CMK (cell line): ENCODE results near the gene LGSN.
A peak's percentile ranks its signal among the peaks of the same experiment; 100 is the strongest.
"Not testable (repeated sequence)": the region's sequence is repeated elsewhere in the genome, so short reads cannot be mapped to it uniquely, and the experiment has no call there.

Experiments
- DNase-seq: peaks from one replicate; pipeline ENCODE4 v3.0.0-alpha.2; 2010; ENCODE audit warnings: low read depth

The LGSN gene, protein sequence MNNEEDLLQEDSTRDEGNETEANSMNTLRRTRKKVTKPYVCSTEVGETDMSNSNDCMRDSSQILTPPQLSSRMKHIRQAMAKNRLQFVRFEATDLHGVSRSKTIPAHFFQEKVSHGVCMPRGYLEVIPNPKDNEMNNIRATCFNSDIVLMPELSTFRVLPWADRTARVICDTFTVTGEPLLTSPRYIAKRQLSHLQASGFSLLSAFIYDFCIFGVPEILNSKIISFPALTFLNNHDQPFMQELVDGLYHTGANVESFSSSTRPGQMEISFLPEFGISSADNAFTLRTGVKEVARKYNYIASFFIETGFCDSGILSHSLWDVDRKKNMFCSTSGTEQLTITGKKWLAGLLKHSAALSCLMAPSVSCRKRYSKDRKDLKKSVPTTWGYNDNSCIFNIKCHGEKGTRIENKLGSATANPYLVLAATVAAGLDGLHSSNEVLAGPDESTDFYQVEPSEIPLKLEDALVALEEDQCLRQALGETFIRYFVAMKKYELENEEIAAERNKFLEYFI

DNA sequence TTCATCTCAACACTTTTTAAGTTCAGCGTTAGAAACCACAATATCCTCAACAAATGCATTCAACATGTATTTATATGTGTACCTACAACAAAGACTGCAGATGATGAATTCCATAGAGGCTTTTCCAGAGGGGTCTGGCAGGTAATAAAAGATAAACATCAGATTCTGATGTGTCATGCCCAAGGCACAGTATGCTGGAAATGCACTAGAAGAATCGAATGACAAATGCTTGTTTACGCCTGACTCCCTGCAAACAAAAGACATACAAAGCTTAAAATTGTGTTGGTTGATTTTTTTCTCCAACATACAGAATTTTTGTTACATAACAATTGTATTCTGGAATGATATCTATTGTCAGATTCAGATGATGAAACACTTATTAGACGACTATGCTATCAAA lies at the start of gene LGSN:
TSS of gene LGSN (minus strand) at position 45 of the 400 bp plus-strand sequence. CDS start at position 5, 40 bp downstream.
- no peak for DNase-seq

DNA sequence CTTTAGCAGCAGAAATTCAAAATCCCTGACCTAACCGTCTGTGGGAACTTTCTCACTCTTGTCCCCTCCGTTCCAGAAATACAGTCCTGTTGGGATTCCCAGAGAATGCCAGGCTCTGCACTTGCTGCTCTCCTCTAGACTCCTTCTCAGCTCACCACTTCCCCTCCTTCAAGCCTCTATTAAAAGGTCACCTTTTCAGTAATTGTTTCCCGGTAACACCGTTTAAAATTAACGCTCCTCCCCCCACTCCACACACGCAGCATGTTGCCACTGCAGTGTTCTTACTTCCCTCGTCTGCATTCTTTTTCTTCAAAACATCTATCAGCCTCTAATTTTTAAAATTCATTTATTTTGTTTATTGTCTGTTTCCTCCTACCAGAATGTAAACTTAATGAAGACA lies 48.6 kb upstream of the LGSN start:
- no peak for DNase-seq

DNA sequence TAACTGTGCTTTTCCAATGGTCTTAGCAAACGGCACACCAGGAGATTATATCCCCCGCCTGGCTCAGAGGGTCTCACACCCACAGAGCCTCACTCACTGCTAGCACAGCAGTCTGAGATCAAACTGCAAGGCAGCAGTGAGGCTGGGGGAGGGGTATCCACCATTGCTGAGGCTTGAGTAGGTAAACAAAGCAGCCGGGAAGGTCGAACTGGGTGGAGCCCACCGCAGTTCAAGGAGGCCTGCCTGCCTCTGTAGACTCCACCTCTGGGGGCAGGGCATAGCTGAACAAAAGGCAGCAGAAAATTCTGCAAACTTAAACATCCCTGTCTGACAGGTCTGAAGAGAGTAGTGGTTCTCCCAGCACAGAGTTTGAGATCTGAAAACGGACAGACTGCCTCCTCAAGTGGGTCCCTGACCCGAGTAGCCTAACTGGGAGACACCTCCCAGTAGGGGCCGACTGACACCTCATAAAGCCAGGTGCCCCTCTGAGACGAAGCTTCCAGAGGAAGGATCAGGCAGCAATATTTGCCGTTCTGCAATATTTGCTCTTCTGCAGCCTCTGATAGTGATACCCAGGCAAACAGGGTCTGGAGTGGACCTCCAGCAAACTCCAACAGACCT lies 42.8 kb upstream of the LGSN start:
- DNase-seq, result not testable (repeated sequence)

DNA sequence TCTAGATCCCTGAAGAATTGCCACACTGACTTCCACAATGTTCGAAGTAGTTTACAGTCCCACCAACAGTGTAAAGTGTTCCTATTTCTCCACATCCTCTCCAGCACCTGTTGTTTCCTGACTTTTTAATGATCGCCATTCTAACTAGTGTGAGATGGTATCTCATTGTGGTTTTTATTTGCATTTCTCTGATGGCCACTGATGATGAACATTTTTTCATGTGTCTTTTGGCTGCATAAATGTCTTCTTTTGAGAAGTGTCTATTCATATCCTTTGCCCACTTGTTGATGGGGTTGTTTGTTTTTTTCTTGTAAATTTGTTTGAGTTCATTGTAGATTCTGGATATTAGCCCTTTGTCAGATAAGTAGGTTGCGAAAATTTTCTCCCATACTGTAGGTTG lies 37.6 kb upstream of the LGSN start:
- not testable (repeated sequence) for DNase-seq

DNA sequence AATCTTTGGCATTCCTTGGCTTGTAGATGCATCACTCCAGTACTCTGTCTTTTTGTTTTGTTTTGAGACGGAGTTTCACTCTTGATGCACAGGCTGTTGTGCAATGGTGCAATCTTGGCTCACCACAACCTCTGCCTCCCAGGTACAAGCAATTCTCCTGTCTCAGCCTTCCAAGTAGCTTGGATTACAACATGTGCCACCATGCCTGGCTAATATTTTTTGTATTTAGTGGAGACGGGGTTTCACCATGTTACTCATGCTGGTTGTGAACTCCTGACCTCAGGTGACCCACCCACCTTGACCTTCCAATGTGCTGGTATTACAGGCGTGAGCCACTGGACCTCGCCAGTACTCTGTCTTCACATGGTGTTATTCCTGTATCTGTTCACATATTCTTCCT lies 35.8 kb upstream of the LGSN start:
- no peak for DNase-seq

DNA sequence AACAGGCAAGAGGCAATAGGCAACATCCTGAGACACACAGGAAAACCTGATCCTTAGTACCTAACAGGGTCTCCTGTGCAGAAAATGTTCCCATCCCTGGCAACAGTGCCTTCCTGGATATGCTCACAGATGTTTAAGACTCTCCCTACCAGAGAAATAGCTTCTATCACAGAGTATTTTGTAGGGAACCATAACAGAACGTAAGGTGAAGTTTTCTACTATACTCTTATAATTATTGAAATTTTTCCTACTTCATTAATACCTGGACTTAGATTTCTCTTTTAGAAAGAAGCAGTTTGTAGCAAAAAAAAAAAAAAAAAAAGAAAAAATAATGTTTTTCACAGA lies 33.5 kb upstream of the LGSN start:
- no peak for DNase-seq

DNA sequence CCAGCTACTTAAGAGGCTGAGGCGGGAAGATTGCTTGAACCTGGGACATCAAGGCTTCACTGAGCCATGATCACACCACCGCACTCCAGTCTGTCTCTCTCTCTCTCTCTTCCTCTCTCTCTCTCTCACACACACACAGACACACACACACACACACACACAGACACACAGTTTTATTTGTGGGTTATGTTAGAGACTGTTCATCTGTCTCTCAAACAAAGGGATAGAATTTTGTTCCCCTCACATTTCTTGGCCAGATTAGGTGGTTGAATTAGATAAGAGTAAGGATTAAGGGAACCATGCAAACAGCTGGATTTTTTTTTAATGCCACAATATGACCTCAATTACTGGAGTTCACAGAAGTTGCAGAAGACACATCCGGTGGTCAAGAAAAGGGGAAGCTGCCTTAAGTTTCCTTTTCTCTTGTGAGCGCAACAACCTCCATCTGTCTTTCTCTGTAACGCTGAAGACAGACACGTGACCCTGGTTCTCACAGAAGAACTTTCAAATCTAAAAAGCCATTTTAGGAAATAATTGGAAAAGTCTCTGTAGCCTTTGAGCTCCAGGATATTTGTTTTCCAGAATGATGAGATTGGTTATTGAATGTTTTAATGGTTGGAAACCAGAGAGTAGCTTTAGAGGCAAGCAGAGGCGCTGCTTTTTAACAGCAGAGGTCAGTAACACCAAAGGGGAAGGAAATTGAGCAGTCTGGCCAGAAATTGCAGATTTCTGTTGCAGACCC lies 32.9 kb upstream of the LGSN start:
- peak; percentile 89 for DNase-seq

DNA sequence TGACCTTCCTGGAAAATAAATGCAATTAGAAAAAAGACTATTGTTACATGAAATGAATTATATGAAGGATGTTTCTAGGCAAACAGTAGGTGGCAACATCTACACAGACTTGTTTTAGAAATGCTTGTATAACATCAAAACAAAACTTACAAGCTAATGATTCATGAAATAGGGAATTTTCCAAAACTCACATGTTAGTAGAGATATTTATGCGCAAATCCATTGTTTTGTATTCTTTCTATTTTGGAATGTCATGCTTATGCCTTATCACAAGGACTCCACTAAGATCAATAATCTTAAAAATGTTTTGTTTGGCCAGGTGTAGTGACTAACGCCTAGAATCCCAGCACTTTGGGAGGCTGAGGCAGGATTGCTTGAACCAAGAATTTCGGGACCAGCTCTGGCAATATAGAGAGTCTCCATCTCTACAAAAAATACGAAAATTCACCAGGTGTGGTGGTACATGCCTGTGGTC lies 32.3 kb upstream of the LGSN start:
- DNase-seq, result no peak

DNA sequence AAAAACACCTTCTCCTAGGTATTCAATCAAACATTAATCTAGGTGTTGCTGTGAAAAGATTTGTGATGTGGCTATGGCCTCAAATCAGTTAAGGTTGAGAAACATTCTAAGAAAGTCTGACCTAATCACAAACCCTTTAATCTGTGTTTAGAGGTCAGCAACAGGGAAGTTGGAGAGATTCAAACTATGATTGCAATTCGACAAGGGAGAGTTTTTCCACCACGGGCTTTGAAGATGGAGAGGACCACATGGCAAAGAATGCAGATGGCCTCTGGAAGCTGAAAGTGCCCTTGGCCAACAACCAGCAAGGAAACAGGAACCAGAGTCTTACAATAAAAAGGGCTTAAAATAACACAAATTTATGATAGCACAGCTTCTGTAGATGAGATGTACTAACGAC lies 29.6 kb upstream of the LGSN start:
- no peak for DNase-seq

DNA sequence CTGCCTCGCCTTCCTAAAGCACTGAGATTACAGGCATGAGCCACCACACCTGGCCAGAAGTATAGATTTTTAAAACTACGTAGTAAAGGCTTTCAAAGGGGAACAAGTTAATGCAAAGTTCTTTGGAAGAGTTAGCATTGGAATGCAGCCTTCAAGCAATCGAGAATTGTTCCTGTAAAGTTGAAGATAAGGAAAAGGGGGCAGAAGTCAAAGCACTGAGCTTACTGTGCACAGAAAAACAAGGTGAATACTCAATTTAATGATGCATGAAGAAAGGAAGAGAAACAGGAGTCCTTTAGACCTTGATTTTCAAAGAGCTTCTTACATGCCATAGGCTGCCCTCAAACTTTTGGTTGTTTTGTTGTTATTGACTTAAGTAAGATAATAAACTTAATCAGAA lies 29.1 kb upstream of the LGSN start:
- no peak for DNase-seq

DNA sequence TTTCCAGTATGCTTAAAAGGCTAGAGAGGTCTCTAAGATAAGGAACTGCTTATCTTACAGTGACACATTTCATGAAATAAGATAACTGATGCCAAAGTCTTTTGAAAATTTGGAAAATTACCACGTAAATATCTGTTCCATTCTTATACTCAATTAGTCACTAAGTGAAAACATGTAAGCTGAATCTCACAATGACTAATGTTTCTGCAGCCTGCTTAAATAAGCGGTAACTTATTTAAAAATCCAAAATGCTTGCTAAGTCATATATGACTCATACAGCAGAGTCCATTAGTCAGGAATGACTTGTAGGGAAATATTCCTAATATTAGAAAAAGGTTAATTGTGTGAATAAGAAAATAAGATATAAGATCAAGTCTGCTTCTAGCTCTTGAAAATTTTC lies 27.8 kb upstream of the LGSN start:
- no peak for DNase-seq

DNA sequence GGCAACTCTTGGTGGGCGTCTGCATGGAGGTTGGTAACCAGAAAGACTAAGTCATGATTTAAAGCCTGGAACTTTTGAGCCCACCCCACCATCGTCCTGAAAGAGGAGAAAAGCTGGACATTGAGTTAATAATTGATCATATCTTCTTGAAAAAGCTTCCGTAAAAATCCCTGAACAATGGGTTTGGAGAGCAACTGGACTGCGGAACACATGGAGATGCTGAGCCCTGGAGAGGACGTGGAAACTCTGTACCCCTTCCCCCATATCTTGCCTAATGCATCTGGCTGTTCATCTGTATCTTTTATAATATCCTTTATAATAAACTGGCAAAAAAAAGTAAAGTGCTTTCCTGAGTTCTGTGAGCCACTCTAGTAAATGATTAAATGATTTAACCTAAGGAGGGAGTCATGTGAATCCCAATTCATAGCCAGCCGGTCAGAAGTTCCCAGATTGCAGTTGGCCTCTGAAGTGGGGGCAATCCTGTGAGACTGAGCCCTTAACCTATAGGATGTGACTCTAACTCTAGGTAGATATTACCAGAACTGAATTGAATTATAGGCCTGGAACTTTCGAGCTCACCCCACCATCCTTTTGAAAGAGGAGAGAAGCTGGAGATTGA lies 26.5 kb upstream of the LGSN start:
- DNase-seq, result no peak

DNA sequence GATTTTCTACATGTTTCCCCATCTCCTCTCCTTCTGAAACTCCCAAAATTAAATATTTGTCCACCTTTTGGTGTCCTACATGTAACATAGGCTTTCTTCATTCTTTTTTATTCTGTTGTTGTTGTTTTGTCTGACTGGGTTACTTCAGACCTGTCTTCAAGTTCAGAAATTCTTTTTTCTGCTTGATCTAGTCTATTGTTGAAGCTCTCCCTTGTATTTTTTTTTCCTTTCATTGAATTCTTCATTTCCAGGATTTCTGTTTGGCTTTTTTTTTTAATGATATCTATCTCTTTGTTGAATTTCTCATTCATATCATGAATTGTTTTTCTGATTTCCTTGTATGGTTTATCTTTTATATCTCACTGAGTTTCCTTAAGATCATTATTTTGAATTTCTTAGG lies 20.6 kb upstream of the LGSN start:
- DNase-seq, result no peak

DNA sequence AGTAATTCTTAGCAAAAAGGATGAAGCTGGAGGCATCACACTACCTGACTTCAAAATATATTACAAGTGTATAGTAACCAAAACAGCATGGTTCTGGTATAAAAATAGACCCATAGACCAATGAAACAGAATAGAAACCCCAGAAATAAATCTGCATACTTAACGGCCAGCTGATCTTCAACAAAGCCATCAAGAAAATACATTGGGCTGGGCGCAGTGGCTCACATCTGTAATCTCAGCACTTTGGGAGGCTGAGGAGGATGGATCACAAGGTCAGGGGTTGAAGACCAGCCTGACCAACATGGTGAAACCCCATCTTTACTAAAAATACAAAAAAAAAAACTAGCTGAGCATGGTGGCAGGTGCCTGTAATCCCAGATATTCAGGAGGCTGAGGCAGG lies 14.9 kb upstream of the LGSN start:
- not testable (repeated sequence) for DNase-seq

DNA sequence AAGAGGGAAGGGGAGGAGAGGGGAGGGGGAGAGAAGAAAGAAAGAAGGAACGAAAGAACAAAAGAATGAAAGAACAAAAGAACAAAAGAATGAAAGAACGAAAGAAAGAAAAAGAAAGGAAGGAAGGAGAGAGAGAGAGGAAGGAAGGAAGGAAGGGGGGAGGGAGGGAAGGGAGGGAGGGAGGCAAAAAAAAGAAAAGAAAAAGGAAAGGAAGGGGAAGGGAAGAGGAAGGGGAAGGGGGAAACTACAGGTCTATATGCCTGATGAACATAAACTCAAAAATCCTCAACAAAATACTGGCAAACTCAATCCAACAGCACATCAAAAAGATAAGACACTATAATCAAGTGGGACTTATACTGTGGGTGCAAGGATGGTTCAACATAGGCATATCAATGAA lies 13.7 kb upstream of the LGSN start:
- DNase-seq, result no peak

DNA sequence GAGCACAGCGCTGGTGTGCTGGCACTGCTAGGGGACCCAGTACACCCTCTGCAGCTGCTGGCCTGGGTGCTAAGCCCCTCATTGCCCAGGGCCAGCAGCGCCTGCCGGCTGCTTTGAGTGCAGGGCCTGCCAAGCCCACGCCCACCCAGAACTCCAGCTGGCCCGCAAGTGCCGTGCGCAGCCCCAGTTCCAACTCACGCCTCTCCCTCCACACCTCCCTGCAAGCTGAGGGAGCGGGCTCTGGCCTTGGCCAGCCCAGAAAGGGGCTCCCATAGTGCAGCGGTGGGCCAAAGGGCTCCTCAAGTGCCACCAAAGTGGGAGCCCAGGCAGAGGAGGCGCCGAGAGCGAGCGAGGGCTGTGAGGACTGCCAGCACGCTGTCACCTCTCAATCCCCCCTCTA lies 6.8 kb upstream of the LGSN start:
- not testable (repeated sequence) for DNase-seq

DNA sequence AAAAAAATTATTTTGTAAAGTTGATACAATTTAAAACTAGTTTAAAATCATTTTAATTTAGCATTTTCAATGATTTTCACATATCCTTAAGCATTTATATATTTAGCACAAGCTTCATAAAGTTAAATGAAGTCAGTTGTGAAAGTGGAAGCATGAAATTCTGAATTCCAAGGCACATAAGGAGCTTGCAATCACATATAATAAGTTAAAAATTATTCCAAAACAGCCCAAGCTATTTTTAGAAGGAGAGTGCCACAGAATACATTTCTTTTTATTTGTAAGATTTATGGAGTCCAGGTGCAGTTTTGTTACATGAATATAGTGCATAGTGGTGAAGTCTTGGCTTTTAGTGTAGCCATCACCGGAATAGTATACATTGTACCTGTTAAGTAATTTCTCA lies 3.2 kb upstream of the LGSN start:
- DNase-seq, result no peak

DNA sequence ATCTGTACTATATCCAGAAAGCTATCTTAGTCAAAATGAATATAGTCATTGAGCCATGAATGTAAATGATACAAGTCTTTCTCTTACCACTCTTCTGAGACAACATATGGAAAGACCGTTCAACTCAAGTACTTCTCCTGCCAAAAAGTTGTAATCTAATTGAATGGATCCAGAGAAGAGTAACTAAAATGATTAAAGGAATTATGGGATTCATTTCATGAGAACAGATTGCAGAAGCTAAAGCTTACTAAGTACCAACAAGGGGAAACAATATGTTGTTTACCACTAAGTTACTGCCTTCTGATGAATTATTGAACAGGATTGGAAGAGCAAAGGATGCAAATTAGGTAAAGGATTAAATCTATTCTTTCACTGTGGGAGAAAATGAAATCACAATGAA lies 2.0 kb upstream of the LGSN start:
- no peak for DNase-seq

DNA sequence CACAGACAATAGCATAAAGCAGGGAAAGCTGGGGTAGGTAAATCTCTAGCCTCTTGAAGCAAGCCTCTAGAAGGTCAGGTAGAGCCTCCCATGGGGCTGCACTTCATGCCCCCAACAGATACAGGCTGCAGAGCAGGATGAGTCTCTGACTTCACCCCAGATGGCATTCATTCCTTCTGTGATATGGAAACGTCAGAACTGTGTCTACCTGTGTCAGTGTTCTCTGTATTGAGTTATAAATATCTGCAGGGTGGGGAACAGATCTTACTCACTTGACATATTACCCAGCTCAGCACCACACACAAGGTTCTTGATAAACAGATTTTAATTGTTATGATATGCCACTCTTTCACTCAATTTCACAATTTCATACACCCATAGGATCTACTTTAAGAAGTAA lies 2.1 kb downstream of the LGSN start:
- no peak for DNase-seq

DNA sequence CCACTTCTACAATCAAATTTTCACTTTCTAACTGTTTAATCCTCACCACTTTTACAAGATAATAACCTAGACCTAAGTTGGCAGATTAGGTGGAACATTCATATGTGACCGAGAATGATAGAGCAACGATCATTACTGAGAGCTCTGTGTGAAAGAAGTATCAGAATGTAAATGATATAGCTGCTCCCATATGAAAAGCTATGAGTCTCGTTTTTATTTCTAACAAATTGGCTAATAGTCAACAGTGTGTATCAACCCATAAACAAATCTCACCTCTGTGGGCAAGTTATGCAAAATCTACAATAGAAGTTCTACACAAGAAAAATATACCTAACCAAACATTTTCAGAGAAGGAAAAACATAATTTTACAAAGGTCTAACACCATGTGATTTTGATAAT lies 3.7 kb downstream of the LGSN start:
- DNase-seq, result no peak

DNA sequence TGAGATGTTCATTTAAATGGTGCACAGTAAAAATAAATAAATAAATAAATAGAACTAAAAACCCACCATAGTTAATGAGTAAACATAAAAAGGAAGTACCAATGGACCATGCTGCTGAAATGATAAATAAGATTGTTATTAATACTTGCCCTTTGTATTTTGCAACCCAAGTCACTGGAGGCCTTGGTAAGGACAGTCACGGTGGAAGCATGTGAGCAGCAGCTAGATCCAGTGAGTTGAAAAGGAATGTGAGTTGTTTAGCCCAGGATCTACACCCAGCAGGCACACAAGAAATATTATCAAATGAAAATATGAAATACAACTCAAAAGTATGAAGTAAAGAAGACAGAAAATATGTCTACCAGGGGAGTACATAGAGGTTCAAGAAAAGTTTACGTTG lies 6.7 kb downstream of the LGSN start:
- no peak for DNase-seq

DNA sequence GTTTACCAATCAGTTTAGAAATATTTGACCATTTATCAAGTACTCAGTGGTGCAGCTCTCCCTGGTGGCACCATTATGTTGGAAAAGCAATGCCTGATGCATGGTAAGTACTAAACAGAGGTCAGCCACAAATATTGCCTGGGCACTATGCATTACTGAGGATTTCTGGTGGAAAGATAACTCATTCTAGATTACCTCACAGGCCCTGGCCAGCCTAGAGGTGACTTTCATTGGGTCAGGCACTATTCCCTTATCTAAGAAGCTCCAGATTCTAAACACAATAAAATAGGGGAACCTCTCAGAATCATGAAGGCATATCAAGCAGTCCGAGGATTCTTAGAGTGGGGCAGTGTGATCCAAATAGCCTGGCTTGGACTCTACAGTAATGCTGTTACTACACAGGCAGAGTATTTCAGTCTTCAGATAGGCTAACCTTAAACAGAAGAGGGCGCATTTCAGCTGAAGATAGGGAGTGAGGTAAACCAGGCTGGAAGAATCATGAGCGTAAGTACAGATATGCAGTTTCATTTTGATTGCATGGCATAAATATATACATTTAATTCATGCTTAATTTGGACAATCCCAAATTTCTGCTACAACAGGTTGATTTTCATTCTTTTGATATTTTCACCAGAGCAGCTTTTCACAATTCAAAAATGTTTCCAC lies 12.1 kb downstream of the LGSN start:
- no peak for DNase-seq
